HG03139 (cell line): ENCODE data around the gene HSPA1L.
"Not testable (repeated sequence)": the region's sequence is repeated elsewhere in the genome, so short reads cannot be mapped to it uniquely, and the experiment has no call there.

ENCODE experiments used
- ATAC-seq: cut with Tn5 transposase; IDR thresholded peaks from one replicate; pipeline ENCODE4 v1.9.1; 2021; ENCODE audit not compliant: unreplicated experiment

Gene HSPA1L

DNA sequence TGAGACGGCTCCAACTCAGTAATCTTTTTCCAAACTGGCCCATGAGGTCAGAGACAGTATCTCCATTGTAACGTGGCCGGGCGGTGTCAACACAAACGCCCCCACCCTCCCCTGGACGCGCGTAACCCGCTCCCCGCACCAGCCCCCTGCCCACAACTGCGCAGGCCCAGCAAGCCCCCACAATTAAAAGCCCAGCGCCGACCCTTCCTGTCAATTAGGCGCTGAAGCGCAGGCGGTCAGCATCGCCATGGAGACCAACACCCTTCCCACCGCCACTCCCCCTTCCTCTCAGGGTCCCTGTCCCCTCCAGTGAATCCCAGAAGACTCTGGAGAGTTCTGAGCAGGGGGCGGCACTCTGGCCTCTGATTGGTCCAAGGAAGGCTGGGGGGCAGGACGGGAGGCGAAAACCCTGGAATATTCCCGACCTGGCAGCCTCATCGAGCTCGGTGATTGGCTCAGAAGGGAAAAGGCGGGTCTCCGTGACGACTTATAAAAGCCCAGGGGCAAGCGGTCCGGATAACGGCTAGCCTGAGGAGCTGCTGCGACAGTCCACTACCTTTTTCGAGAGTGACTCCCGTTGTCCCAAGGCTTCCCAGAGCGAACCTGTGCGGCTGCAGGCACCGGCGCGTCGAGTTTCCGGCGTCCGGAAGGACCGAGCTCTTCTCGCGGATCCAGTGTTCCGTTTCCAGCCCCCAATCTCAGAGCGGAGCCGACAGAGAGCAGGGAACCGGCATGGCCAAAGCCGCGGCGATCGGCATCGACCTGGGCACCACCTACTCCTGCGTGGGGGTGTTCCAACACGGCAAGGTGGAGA lies at the start of gene HSPA1L, which contains the start of gene HSPA1A:
Gene HSPA1L (minus strand): TSS at position 259 of the 814 bp plus-strand sequence. CDS start 3,311 bp downstream, outside the sequence.
Gene HSPA1A (plus strand): TSS at position 519 of the 814 bp plus-strand sequence. CDS start 214 bp downstream, at position 733.
- no peak for ATAC-seq

DNA sequence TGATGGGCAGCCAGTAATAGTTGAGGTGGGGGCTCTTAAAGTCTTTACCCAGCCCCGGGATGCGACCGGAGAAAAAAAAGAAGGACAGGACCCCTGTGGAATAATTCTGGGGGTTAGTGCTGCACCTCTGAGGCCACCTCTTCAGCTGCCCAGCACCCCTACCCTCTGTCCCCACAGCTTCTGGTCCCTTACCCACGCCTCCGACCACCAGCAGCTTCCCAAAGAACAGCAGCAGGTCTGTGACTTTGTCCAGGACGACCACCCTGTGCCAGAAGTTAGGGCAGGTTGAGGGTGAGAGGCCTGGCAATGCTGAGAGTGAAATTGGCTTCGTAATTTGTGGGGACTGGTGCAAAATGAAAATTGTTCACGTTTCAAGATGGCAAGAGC lies 49.7 kb upstream of the HSPA1L start:
- no peak for ATAC-seq

DNA sequence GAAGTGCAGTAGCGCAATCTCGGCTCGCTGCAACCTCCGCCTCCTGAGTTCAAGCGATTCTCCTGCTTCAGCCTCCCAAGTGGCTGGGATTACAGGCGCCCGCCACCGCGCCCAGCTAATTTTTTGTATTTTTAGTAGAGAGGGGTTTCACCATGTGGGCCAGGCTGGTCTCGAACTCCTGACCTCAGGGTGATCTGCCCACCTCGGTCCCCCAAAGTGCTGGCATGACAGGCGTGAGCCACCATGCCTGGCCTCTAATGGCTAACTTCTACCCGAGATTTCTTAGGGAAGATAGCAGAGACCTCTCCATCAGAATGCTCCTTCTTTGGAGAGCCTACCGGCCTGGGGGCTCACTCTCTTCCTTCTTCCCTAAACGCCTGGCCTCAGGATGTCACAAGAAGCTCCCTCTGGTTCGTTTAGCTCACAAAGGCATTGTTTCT lies 49.1 kb upstream of the HSPA1L start:
- ATAC-seq: not testable (repeated sequence)

DNA sequence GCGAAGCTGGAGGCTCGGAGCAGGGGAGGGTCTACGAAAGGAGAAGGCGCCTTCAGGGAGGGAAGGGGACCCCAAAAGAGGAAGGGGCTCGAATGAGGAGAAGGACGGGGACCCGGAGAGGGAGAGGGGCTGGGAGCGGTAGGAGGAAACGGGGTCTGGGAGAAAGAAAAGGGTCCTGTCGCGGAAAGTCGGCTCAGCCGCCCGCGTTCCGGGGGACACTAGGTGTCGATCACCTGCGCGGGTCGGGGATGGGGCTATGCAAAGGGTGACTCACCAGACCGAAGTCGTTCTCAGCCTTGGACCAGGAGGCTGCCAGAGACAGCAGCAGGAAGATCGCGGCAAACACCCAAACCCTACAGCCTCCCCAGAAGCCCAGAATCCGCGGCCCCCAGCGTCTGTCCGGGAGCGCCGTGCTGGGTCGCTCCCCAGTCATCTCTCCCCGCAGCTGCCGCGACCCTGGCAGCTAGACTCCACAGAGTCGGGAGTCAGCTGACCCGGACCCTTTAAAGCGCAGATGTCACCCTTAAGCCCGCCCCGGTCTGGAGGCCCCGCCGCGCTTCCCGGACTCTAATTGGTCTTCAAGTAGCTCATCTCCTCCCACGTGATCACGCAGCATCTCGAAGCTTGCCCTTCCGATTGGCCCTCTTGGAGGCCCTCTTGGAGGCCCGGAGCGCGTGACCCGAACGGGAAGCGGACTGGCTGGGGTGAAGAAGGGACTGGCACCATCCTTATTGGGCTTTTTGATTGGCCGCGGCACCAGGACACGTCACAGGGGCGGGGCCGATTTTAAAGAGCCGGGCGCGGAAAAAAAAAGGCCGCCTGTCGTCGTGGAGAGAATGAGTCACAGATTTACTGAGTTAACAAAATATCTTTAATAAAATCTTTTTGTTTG lies 47.5 kb upstream of the HSPA1L start, which contains the start of gene NEU1:
Gene NEU1 (minus strand): TSS at position 478 of the 892 bp plus-strand sequence. CDS start 45 bp downstream, at position 433.
- ATAC-seq: peak; percentile 90

DNA sequence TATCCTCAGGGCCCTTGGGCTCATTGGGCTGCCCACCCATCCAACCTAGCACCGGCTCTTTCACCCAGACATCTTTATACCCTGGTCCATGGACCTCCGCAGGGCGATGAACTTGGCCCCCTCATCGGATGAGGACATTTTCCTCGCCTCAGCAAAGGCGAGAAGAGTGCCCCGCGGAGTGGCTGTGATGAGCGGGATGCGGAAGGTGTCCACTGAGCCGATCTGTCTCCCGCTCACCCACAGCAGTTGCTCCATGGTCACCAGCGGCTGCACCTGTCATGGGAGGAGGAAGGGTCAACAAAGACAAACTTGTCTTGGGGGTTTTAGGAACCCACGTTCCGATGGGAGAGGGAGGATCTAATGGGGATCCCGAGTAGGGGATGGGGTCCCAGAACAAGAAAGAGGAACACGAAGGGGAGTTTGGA lies 46.8 kb upstream of the HSPA1L start:
- ATAC-seq: no peak

DNA sequence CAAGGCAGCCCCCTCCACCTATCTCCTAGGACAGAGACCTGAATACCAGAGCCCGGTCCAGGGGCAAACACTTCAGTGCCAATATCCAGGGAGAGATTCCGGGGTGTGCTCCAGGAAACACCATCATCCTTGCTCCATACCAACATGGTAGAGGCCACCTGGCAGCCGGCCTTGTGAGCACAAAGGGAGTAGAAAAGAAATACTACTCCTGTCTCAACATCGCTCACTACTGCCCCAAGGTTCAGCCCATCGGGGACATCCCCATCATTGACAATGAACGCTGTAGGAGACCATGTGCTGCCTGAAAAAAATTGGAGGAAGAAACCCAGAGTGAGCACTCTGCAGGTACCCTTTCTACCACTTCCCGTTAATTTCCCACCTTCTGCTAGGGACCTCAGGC lies 46.1 kb upstream of the HSPA1L start:
- no peak for ATAC-seq

DNA sequence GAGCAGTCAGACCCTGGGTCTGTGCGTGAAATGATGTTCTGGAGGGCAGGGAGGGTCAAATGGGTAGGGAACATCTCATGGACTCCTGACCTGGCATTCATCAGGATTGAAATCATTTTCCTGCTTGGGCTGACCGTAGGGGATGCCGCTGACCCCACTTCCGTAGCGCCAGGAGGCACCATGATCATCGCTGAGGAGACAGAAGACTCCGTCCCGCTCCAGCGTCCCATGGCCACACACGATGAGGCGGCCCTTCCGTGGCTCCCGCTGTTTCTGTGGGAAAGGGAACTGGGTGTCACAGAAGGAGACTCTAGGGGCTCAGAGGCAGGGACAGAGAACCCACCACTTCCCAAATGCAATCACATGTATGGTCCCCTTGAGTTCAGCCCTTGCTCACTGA lies 45.3 kb upstream of the HSPA1L start:
- no peak for ATAC-seq

DNA sequence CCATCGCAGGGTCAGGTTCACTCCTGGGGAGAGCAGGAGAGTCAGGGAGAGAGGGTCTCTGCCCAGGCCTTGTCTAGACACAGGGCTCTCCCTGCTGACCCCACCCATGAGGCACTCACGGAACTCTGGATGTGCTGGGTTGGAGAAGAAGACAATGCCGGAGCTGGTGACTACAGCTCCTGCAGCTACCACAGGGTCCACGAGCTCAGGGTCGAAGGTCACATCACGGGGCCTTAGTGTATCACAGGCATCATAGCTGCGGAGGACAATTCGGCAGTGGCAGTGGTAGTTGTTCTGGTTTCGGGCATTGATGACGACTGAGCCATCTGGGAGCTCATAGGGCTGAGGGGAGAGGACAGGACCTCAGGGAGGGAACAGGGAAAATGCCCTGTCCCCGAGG lies 44.8 kb upstream of the HSPA1L start:
- no peak for ATAC-seq

DNA sequence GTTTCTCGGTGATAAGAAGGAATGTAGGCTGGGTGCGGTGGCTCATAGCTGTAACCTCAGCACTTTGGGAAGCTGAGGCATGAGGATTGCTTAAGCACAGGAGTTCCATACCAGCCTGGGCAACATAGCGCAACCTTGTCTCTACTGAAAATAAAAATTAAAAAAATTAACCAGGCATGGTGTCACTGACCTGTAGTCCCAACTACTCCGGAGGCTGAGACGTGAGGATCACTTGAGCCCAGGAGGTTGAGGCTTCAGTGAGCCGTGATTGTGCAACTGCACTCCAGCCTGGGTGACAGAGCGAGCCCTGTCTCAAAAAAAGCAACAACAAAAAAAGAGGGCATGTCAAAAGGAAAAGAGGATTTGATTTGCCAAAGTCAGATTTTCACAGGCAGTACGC lies 43.6 kb upstream of the HSPA1L start:
- ATAC-seq: no peak

DNA sequence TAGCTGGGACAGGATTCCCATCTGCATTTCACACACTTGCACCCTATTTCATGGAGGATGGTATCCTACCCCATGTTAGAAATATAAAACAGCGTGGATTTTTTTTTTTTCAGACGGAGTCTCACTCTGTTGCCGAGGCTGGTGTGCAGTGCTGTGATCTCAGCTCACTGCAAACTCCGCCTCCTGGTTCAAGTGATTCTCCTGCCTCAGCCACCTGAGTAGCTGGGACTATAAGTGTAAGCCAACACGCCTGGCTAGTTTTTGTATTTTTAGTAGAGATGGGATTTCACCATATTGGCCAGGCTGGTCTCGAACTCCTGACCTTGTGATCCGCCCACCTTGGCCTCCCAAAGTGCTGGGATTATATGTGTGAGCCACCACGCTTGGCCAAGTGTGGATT lies 42.7 kb upstream of the HSPA1L start:
- ATAC-seq: not testable (repeated sequence)

DNA sequence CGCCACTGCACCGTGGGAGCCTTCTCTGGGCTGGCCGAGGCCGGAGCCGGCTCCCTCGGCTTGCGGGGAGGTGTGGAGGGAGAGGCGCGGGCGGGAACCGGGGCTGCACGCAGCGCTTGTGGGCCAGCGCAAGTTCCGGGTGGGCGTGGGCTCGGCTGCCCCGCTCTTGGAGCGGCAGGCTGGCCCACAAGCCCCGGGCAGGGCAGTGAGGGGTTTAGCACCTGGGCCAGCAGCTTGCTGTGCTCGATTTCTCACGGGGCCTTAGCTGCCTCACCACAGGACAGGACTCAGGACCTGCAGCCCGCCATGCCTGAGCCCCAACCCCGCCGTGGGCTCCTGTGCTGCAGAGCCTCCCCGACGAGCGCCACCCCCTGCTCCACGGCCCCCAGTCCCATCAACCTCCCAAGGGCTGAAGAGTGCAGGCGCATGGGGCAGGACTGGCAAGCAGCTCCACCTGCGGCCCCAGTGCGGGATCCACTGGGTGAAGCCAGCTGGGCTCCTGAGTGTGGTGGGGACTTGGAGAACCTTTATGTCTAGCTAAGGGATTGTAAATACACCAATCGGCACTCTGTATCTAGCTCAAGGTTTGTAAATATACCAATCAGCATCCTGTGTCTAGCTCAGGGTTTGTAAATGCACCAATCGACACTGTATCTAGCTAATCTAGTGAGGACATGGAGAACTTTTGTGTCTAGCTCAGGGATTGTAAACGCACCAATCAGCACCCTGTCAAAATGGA lies 37.1 kb upstream of the HSPA1L start:
- not testable (repeated sequence) for ATAC-seq

DNA sequence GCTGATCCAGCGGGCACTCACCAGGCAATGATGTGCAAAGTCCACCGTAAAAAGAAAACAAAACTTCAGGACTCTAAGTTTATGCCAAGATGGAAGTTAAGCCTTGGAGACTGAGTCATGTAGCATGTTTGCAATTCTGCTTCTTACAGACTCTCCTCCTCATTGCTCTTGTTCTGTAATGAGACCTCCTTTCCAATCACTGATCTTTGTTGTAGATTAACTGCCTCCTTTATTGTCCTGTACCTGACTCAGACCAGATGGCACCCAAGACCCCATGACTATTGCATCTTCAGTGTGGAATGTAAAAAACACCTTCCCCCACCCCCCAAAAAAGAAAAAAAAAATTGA lies 36.4 kb upstream of the HSPA1L start:
- no peak for ATAC-seq

DNA sequence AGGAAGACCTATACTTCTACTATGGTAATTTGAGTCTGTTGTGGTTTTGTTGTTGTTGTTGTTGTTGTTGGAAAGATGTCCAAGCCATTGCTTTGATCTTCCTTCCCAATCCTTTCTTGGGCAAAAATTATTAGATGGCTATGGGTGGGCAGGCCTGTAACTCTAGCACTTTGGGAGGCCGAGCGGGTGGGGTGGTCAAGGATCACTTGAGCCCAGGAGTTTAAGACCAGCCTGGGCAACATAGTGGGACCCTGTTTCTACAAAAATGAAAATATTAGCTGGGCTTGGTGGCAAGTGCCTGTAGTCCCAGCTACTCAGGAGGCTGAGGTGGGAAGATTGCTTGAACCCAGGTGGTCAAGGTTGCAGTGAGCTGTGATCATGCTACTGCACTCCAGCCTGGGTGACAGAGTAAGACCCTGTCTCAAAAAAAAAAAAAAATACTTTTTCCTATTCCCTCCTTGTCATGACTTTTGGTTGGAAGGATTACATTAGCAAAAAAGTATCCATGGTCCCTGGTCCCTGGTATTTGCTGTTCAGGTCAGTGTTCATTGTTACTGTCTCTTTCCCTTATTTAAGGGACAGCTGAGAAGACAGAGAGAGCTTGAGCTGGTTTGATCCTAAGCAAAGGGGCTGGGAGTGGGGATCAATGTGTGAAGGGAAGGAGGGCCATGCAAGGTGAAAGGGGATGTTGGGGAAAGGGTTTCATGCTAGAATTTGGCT lies 35.8 kb upstream of the HSPA1L start:
- no peak for ATAC-seq

DNA sequence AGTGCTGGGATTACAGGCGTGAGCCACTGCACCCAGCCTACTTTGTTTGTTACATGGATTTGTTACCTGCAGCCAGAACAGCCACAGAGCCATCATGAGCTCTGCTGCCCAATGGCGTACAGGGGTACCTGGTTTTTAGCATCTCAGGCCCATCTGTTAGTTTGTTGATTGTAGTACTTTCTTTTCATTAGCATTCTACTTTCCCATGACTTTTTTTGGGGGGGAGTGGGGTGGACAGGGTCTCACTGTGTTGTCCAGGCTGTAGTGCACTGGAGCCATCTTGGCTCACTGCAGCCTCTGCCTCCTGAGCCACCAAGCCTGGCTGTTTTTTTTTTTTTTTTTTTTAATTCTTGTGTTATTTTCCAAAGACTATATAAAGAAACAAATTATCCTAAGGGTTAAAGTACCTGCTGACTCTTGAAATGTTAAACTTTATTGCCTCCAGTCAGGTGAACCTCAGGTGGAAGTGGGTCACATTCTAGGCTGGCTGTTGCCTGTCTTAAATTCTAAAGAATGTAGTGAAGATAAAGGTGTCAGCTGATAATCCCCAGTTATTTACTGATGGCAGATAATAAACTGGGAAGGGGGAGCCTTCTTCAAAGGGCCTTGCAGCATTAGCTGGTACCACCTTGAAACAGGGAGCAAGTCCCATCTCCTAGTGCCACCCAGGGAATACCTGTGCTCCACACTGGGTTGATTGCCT lies 32.3 kb upstream of the HSPA1L start:
- no peak for ATAC-seq

DNA sequence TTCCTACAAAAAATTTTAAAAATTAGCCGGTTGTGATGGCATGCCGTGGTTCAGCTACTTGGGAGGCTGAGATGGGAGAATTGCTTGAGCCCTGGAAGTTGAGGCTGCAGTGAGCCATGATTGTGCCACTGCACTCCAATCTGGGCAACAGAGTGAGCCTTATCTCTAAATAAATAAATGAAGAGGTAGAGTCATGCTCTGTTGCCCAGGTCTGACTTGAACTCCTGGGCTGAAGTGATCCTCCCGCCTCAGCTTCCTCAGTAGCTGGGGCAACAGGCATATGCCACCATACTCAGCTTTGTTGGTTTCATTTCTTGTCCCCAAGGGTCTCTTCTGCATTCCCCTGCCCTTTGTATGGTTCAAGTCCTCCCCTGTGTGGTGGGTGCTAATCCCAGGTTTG lies 29.4 kb upstream of the HSPA1L start:
- ATAC-seq: no peak

DNA sequence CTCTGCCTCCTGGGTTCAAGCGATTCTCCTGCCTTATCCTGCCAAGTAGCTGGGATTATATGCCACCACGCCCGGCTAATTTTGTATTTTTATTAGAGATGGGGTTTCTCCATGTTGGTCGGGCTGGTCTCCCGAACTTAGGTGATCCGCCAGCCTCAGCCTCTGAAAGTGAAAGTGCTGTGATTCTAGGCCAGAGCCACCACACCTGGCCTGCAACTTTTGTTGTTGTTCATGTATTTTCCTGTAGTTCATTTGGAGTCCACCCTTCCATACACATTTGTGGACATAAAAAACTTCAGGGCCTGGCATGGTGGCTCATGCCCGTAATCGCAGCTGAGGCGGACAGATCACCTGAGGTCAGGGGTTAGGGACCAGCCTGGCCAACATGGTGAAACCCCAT lies 27.0 kb upstream of the HSPA1L start:
- no peak for ATAC-seq

DNA sequence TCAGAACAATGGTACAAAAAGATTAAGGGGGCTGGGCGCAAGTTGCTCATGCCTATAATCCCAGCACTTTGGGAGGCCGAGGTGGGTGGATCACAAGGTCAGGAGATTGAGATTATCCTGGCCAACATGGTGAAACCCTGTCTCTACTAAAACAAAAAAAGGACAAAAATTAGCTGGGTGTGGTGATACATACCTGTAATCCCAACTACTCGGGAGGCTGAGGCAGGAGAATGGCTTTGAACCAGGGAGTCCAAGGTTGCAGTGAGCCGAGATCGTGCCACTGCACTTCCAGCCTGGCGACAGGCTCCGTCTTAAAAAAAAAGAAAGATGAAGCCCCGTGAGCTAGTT lies 24.7 kb upstream of the HSPA1L start:
- ATAC-seq: not testable (repeated sequence)

DNA sequence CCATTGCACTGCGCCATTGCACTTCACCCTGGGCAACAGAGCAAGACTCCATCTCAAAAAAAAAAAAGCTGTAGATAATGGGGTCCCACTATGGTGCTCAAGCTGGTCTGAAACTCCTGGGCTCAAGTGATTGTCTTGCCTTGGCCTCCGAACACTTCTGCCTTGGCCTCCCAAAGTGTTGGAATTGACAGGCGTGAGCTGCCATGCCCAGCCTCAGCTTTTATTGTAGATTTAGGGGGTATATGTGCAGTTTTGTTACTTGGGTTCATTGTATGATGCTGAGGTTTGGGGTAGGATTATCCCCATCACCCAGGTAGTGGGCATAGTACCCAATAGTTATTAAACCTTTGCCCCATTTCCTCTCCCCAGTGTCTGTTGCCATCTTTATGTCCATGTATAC lies 23.9 kb upstream of the HSPA1L start:
- no peak for ATAC-seq

DNA sequence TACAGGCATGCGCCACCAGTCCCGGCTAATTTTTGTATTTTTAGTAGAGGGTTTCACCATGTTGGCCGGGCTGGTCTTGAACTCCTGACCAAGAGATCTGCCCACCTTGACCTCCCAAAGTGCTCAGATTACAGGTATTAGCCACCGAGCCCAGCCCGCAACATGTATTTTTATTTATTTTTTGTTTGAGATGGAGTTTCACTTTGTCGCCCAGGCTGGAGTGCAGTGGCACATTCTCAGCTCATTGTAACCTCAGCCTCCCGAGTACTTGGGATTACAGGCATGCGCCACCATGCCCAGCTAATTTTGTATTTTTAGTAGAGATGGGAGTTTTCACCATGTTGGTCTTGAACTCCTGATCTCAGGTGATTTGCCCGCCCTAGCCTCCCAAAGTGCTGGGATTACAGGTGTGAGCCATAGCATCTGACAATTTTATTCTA lies 23.1 kb upstream of the HSPA1L start:
- ATAC-seq: not testable (repeated sequence)
